ENCODE measurements around the gene MEP1B. TPM values are rescaled to one million over a fixed set of nuclear protein-coding genes. Genes with fewer than 3 reads are reported as not detected.
"Not testable (repeated sequence)": the region's sequence is repeated elsewhere in the genome, so short reads cannot be mapped to it uniquely, and the experiment has no call there.

The MEP1B gene
- total and polyA plus RNA-seq, 2 experiments from 2014 or later, result 0.09 TPM; not detected in 1

DNA sequence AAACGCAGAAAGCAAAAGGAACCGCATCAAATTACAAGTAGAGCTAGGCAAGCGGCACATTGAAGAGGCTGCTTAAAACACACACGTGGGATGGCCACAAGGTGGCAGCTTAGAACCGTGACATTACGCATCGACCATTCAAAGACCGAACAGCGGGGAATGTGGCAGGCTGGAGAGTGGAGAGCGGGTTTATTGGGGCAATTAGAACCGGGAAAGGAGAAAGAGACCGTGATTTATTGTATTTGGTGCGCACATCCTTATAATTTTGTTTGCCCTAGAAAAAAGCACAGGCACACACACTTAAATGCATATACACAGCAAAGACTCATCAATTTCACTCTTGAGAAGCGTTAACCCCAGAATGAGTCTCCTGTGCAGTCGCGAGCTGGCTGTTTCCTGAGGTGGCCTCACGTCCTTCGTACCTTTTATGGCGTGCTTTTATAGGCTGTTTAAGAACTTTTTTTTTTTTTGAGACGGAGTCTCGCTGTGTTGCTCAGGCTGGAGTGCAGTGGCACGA, 31.7 kb upstream of the MEP1B start:
- no peak overlapping the region for H3K27ac ChIP-seq
- peaks cover 5% of the 10 kb centered on the region for H3K27me3 ChIP-seq
- TF ChIP-seq, protein P1, sequence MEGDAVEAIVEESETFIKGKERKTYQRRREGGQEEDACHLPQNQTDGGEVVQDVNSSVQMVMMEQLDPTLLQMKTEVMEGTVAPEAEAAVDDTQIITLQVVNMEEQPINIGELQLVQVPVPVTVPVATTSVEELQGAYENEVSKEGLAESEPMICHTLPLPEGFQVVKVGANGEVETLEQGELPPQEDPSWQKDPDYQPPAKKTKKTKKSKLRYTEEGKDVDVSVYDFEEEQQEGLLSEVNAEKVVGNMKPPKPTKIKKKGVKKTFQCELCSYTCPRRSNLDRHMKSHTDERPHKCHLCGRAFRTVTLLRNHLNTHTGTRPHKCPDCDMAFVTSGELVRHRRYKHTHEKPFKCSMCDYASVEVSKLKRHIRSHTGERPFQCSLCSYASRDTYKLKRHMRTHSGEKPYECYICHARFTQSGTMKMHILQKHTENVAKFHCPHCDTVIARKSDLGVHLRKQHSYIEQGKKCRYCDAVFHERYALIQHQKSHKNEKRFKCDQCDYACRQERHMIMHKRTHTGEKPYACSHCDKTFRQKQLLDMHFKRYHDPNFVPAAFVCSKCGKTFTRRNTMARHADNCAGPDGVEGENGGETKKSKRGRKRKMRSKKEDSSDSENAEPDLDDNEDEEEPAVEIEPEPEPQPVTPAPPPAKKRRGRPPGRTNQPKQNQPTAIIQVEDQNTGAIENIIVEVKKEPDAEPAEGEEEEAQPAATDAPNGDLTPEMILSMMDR (IDR thresholded peaks at IDR 0.05; ENCODE audit: low read depth, low read length), result peak; percentile 85
- no peaks in the 10 kb centered on the region for H3K4me1 ChIP-seq (ENCODE audit: low read depth)
- H3K36me3 ChIP-seq, result no peaks in the 10 kb centered on the region
- peak; percentile 92 for DNase-seq (ENCODE audit: low read depth in 1 of 2, low spot score in 1 of 2)
- no peaks in the 10 kb centered on the region for H3K9me3 ChIP-seq (ENCODE audit: low read depth)
- no peak overlapping the region for H3K4me3 ChIP-seq

DNA sequence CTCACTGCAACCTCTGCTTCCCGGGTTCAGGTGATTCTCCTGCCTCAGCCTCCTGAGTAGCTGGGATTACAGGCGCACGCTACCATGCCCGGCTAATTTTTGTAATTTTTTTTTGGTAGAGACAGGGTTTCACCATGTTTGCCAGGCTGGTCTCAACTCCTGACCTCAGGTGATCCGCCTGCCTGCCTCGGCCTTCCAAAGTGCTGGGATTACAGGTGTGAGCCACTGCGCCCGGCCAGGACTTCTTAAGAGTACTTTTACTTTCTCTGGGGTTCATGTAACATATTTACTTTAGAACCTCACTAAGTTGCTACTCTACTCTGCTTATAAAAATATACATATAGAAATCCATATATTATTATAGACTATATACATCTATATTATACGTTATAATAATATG, 31.2 kb upstream of the MEP1B start:
- H3K27me3 ChIP-seq; H3K4me3 ChIP-seq; H3K27ac ChIP-seq; H3K4me1 ChIP-seq (ENCODE audit: low read depth); H3K9me3 ChIP-seq (ENCODE audit: low read depth); DNase-seq (ENCODE audit: low read depth in 1 of 2, low spot score in 1 of 2); H3K36me3 ChIP-seq: not testable (repeated sequence)

DNA sequence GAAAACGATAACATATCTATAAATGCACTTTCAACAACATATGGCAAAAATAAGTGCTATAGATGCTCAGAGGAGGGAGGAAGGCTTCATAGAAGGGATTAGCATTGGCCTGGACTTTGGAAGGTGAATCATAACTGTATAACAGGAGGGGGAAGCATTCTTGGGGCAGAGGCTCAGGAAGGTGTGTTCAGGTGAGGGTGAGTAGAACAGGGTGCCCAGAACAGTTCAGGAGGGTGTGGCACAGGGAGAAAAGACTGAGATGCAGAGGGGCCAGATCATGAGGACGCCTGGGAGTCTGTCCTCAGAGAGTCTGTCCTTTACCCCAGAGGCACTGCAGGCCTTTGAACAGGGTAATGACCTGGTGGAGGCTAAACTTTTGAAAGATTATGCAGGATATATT, 29.3 kb upstream of the MEP1B start:
- Histone ChIP-seq H3K27ac (no peak overlapping the region), H3K36me3 (no peaks in the 10 kb centered on the region), H3K4me1 (ENCODE audit: low read depth) (no peaks in the 10 kb centered on the region), H3K9me3 (ENCODE audit: low read depth) (no peaks in the 10 kb centered on the region), H3K4me3 (no peak overlapping the region), H3K27me3 (peaks cover 5% of the 10 kb centered on the region)
- DNase-seq (ENCODE audit: low read depth in 1 of 2, low spot score in 1 of 2), result no peak
- TF ChIP-seq, protein P1 (IDR thresholded peaks at IDR 0.05; ENCODE audit: low read depth, low read length), result no peak

DNA sequence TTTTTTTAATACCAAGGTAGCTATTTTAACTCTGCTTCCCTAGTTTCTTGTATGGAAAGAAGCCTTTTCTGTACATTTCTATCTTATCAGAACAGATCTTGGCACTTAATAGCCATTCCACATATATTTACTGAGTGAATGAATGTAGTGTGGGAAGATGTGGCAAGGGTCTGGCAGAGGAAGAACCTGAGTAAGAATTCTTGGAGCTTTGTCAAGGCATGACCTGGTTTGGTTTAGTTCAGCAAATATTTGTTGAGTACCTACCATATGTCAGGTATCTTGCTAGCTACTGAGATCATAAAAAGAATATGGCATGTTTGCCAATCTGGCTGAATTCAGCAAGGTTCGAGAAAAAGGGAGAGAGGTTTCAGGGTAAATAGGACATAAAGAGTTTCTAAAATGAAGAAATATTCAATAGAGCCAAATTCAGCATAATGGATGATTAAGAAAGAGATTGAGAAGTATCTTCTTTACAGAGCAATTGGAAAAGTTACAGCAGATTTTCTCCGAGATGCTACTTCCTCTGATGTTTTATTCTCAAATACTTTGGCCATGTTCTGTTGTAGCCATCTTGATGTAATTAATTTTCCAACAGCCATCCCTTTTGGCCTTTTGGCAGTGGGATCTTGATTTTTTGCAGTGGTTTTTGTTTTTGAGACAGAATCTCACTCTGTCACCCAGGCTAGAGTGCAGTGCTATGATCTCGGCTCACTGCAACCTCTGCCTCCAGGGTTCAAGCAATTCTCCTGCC, 21.7 kb upstream of the MEP1B start:
- H3K27ac ChIP-seq, result no peak overlapping the region
- no peaks in the 10 kb centered on the region for H3K4me1 ChIP-seq (ENCODE audit: low read depth)
- no peaks in the 10 kb centered on the region for H3K9me3 ChIP-seq (ENCODE audit: low read depth)
- H3K27me3 ChIP-seq, result no peaks in the 10 kb centered on the region
- H3K4me3 ChIP-seq, result no peak overlapping the region
- TF ChIP-seq, protein P1 (IDR thresholded peaks at IDR 0.05; ENCODE audit: low read depth, low read length), result no peak
- DNase-seq (ENCODE audit: low read depth in 1 of 2, low spot score in 1 of 2), result no peak
- H3K36me3 ChIP-seq, result no peaks in the 10 kb centered on the region

DNA sequence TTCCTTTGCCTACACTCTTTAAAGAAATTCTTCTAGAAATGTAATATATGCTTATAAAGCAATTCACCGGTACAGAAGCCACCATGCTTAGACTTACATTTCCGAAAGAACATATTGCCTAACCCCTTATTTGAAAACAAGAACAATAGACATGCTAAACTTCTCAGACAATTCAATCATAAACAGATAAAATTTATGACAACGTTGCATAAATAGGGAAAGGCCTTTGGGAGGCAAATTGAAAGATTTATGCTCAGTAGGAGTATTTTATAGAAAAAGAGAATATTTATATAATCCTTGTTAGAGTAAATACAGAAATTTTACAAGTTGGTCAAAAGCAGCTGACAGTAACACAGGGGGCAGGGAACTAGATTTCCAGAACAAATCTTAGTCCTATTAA, 16.2 kb upstream of the MEP1B start:
- H3K27me3 ChIP-seq, result no peaks in the 10 kb centered on the region
- TF ChIP-seq, protein P1 (IDR thresholded peaks at IDR 0.05; ENCODE audit: low read depth, low read length), result no peak

DNA sequence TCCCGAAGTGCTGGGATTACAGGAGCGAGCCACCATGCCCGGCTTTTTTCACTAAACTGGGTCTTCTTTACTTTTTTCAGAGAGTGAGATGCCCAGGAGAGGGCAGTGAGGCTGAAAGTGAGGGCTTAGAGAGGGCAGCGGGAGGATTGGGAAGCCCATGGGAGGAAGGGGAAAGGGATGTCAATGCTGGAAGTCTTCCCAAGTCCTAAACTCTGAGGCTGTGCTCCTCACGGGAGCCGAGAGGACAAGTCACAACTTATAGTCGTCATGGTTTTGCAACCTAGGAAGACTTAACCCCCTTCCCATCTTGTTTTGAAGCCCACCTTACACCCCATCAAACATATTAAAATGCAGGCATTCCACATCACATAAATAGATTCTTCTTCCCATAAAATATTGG, 15.1 kb upstream of the MEP1B start:
- Histone ChIP-seq H3K4me3 (no peak overlapping the region), H3K27ac (no peak overlapping the region), H3K9me3 (ENCODE audit: low read depth) (no peaks in the 10 kb centered on the region), H3K27me3 (no peaks in the 10 kb centered on the region), H3K4me1 (ENCODE audit: low read depth) (no peaks in the 10 kb centered on the region), H3K36me3 (no peaks in the 10 kb centered on the region)
- TF ChIP-seq, protein P1 (IDR thresholded peaks at IDR 0.05; ENCODE audit: low read depth, low read length), result no peak
- DNase-seq (ENCODE audit: low read depth in 1 of 2, low spot score in 1 of 2), result no peak

More for the DNA sequence above, 16.2 kb upstream of the MEP1B start:
- Histone ChIP-seq H3K27ac (no peak overlapping the region), H3K4me1 (ENCODE audit: low read depth) (no peaks in the 10 kb centered on the region), H3K4me3 (no peak overlapping the region), H3K36me3 (no peaks in the 10 kb centered on the region), H3K9me3 (ENCODE audit: low read depth) (no peaks in the 10 kb centered on the region)
- no peak for DNase-seq (ENCODE audit: low read depth in 1 of 2, low spot score in 1 of 2)
